HepG2 (cell line): ENCODE results near the gene PACS1. TPM values are rescaled to one million over a fixed set of nuclear protein-coding genes. Genes with fewer than 3 reads are reported as not detected.
A peak's percentile ranks its signal among the peaks of the same experiment; 100 is the strongest.

Source experiments
- ATAC-seq: fragments of 200-7000 bp; cut with Tn5 transposase; 3 replicates; pipeline ENCODE4 v1.9.1; 2020; ENCODE audit warnings: mild to moderate bottlenecking, moderate library complexity
- BruUV-seq: library from RNA; stranded (reverse); fragments of 400-500 nt; replicated peaks from 2 replicates; lab custom pipeline; 2021; lab: Mats Ljungman, UMichigan
- CTCF ChIA-PET: fragments of 300-600 bp; formaldehyde crosslinking; extraction: SDS; loops from one replicate; lab custom pipeline; 2021; ENCODE audit warnings: low total read pairs, inconsistent platforms, low intra/inter-chr PET ratio; lab: Yijun Ruan, JAX
- POLR2A ChIA-PET: fragments of 350-600 bp; sonication (Branson Sonifier 250); formaldehyde crosslinking; loops from one replicate; lab custom pipeline; 2020; ENCODE audit warnings: antibody characterized with exemption, inconsistent platforms; lab: Yijun Ruan, JAX
- DNase-seq: peaks from one replicate; pipeline ENCODE4 v3.0.0-alpha.2; 2015; ENCODE audit warnings: low spot score
- FAIRE-seq: peaks from 3 replicates; lab custom pipeline; 2011; peaks lifted over from hg19 to GRCh38; lab: Jason Lieb, UNC
- H2AFZ ChIP-seq: one replicate; pipeline ENCODE4 v1.6.1; 2011; ENCODE audit warnings: low read length, inconsistent platforms
- H3K27ac ChIP-seq: fragments of 300-600 bp; 3 replicates; pipeline ENCODE4 v1.8.0; 2011; ENCODE audit warnings: mixed run types, mild to moderate bottlenecking, mixed read lengths, low read length, inconsistent platforms; ENCODE audit not compliant: insufficient read depth; ENCODE audit errors: extremely low read length
- H3K27me3 ChIP-seq, 2 experiments: fragments of 200-600 bp in 1 of 2; 2 replicates in 1 of 2; 3 replicates in 1 of 2; pipeline versions ENCODE4 v1.6.0 to v1.8.0; 2011; ENCODE audit warnings: low read length in 2 of 2, mild to moderate bottlenecking in 2 of 2, moderate library complexity in 2 of 2, inconsistent platforms in 1 of 2; ENCODE audit not compliant: insufficient read depth in 2 of 2, control insufficient read depth in 1 of 2
- H3K36me3 ChIP-seq, 2 experiments: fragments of 200-600 bp in 1 of 2; replicated peaks in 1 of 2; 2 replicates in 1 of 2; 3 replicates in 1 of 2; pipeline versions ENCODE4 v1.5.1 to v1.8.0; 2011; ENCODE audit warnings: low read length in 2 of 2, inconsistent platforms in 1 of 2; ENCODE audit not compliant: insufficient read depth in 2 of 2, control insufficient read depth in 1 of 2
- H3K4me1 ChIP-seq: 2 replicates; pipeline ENCODE4 v1.5.1; 2012; ENCODE audit warnings: low read length, inconsistent platforms; ENCODE audit not compliant: insufficient read depth
- H3K4me2 ChIP-seq: 2 replicates; pipeline ENCODE4 v1.6.0; 2011; ENCODE audit warnings: low read depth, low read length, inconsistent platforms
- H3K4me3 ChIP-seq, 3 experiments: fragments of 200-600 bp in 1 of 3; sonication (generic), shearing (Covaris generic) in 1 of 3; replicated peaks in 1 of 3; 2 replicates each; pipeline ENCODE4 v1.5.1; 2011 to 2016; ENCODE audit warnings: low read length in 3 of 3, inconsistent platforms in 2 of 3, low read depth in 2 of 3, mild to moderate bottlenecking in 2 of 3, control low read depth in 1 of 3, mixed read lengths in 1 of 3; ENCODE audit not compliant: insufficient read depth in 1 of 3
- H3K79me2 ChIP-seq: one replicate; pipeline ENCODE4 v1.6.1; 2011; ENCODE audit warnings: low read length, inconsistent platforms; ENCODE audit not compliant: insufficient read depth
- H3K9ac ChIP-seq: 2 replicates; pipeline ENCODE4 v1.6.0; 2011; ENCODE audit warnings: mild to moderate bottlenecking, low read depth, low read length, inconsistent platforms; ENCODE audit not compliant: insufficient read depth
- H3K9me3 ChIP-seq: 2 replicates; pipeline ENCODE4 v1.5.1; 2012; ENCODE audit warnings: mild to moderate bottlenecking, low read length
- H4K20me1 ChIP-seq: 2 replicates; pipeline ENCODE4 v1.6.0; 2011; ENCODE audit warnings: inconsistent platforms, mild to moderate bottlenecking, low read length, moderate library complexity; ENCODE audit not compliant: insufficient read depth
- ADNP ChIP-seq: sonication (generic); formaldehyde crosslinking; IDR thresholded peaks from 2 replicates; pipeline ENCODE4 v1.4.0; 2020; ENCODE audit warnings: missing genetic modification reagents
- CHD4 ChIP-seq: fragments of 200-600 bp; sonication (generic); IDR thresholded peaks from 2 replicates; pipeline ENCODE4 v1.7.0; 2017; ENCODE audit warnings: mild to moderate bottlenecking, low read length, borderline replicate concordance
- KDM1A ChIP-seq: IDR thresholded peaks from 2 replicates; pipeline ENCODE4 v1.6.1; 2016; ENCODE audit warnings: missing compliant biosample characterization
- KDM2A ChIP-seq: sonication (generic); formaldehyde crosslinking; IDR thresholded peaks from 2 replicates; pipeline ENCODE4 v1.4.0; 2020; ENCODE audit warnings: low read depth, missing genetic modification reagents, borderline replicate concordance
- SMYD3 ChIP-seq: sonication (generic); formaldehyde crosslinking; IDR thresholded peaks from 2 replicates; pipeline ENCODE4 v1.8.1; 2023; ENCODE audit warnings: mild to moderate bottlenecking, missing genetic modification reagents
- ZBTB7A ChIP-seq: sonication (generic); formaldehyde crosslinking; IDR thresholded peaks from 2 replicates; pipeline ENCODE4 v1.8.0; 2022; ENCODE audit warnings: mild to moderate bottlenecking, missing genetic modification reagents
- ZMYM3 ChIP-seq: sonication (generic); formaldehyde crosslinking; IDR thresholded peaks from 2 replicates; pipeline ENCODE4 v1.5.1; 2020; ENCODE audit warnings: mild to moderate bottlenecking, missing genetic modification reagents
- ZNF557 ChIP-seq: sonication (generic); formaldehyde crosslinking; IDR thresholded peaks from 2 replicates; pipeline ENCODE4 v1.4.0; 2020; ENCODE audit warnings: missing genetic modification reagents
- ZNF629 ChIP-seq: sonication (generic); formaldehyde crosslinking; conservative IDR thresholded peaks from 2 replicates; pipeline ENCODE4 v1.5.0; 2020; ENCODE audit warnings: missing genetic modification reagents
- ZNF724P ChIP-seq: sonication (generic); formaldehyde crosslinking; IDR thresholded peaks from 2 replicates; pipeline ENCODE4 v1.8.0; 2022; ENCODE audit warnings: missing genetic modification reagents, borderline replicate concordance
- ZSCAN12 ChIP-seq: sonication (generic); formaldehyde crosslinking; IDR thresholded peaks from 2 replicates; pipeline ENCODE4 v1.9.0; 2021; ENCODE audit warnings: mild to moderate bottlenecking, missing genetic modification reagents
- WGBS: methylation state at CpG from one replicate; pipeline ENCODE4 v1.1.6; 2017; ENCODE audit warnings: low lambda C conversion rate; 5-methylcytosine and 5-hydroxymethylcytosine counted together
- in situ Hi-C: cut with HindIII; loops from 2 replicates; pipeline ENCODE4 v1.10.0; 2017; ENCODE audit warnings: low pct_unique_long_range_greater_than_20kb; ENCODE audit not compliant: extremely low pct_ligation_motif_present
- intact Hi-C: fragments of 100-400 bp; cut with micrococcal nuclease; formaldehyde crosslinking; loops from one replicate; pipeline ENCODE4 v1.10.0; 2022; ENCODE audit not compliant: unreplicated experiment
- polyA plus RNA-seq, 8 experiments: library from polyadenylated mRNA; depleted of rRNA in 3 of 8; stranded (reverse) in 7 of 8; unstranded in 1 of 8; fragments of >200 nt; fragmentation: Illumina TruSeq in 4 of 8; extraction: Trizol in 4 of 8; gene quantifications; 2 replicates each; pipeline versions ENCODE4 v1.2.1 to v1.2.3, GENCODE V29; 2011 to 2016; ENCODE audit warnings: low read depth in 4 of 8, missing spikeins in 1 of 8, mixed read lengths in 1 of 8; ENCODE audit not compliant: insufficient read depth in 1 of 8
- total RNA-seq, 5 experiments: library from RNA; depleted of rRNA; stranded (reverse); fragments of >200 nt; fragmentation: Illumina TruSeq; extraction: Trizol; gene quantifications; 2 replicates each; pipeline ENCODE4 v1.2.3, GENCODE V29; 2016; ENCODE audit warnings: low read depth in 1 of 5
- TF ChIP-seq, protein P1 (sequence below): sonication (generic); formaldehyde crosslinking; IDR thresholded peaks from 2 replicates; pipeline ENCODE4 v1.4.0; 2020; ENCODE audit warnings: missing genetic modification reagents
- TF ChIP-seq, protein P2 (sequence below): sonication (generic); formaldehyde crosslinking; IDR thresholded peaks from 2 replicates; pipeline ENCODE4 v1.4.0; 2020; ENCODE audit warnings: mild to moderate bottlenecking, low read depth, missing genetic modification reagents

Gene PACS1
- total and polyA plus RNA-seq, 2 of the 13 experiments (the other 11 are each of a cell fraction or from before 2014, with no cell fraction given): 7.6 to 8.6 TPM

DNA sequence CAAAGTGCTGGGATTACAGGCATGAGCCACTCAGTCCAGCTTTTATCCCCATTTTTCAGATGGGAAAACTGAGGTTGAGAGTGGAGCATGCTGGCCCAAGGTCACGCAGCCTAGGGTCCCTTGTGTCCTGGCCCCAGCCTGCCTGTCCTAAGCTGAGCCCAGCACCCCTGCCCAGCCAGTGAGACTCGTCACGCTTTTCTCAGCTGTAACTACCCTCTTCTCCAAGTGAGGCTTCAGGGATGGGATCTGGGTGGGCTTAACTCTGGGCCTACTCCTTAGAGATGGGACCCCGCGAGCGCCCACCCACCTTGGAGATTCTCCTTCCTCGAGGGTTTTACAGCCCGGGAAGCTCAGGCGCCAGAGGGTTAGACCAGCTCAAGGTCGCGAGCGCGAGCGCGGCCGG lies 221.2 kb downstream of the PACS1 start:
- Histone ChIP-seq H2AFZ (no peak overlapping the region), H3K9ac (no peak overlapping the region), H3K36me3 (peaks cover 0 to 9% of the 10 kb centered on the region in 2 experiments; a peak in 2 of 5 replicates), H3K4me1 (peaks cover 54% of the 10 kb centered on the region), H3K27ac (no peak overlapping the region), H3K9me3 (no peaks in the 10 kb centered on the region), H3K27me3 (peaks cover 3 to 27% of the 10 kb centered on the region in 2 experiments; a peak in 4 of 5 replicates), H4K20me1 (no peaks in the 10 kb centered on the region), H3K4me2 (peak overlapping the region; percentile 74), H3K4me3 (peak overlapping the region; percentile 37 to 70 (median 56); a peak in 5 of 6 replicates), H3K79me2 (peaks cover 22% of the 10 kb centered on the region)
- in situ Hi-C loops (loop anchor here (5.0 kb wide), 1 partner anchor 36 kb away; no protein-coding TSS in a partner anchor), intact Hi-C loops (no loop called here)
- POLR2A ChIA-PET: interaction anchor here (1.1 to 1.4 kb wide), 2 partner anchors 21 to 60 kb away, joined by 3 to 21 read pairs; no protein-coding TSS in a partner anchor
- CTCF ChIA-PET: no interaction called here
- TF ChIP-seq ADNP (CRISPR knock-in tag) (peak; percentile 58; the same call in 1 of the 2 replicates), ZBTB7A (CRISPR knock-in tag) (0 out of 2 replicates have a peak, but pooled peaks have one; percentile 31), ZNF724P (CRISPR knock-in tag) (no peak), KDM2A (CRISPR knock-in tag) (peak; percentile 19; the same call in 1 of the 2 replicates), ZMYM3 (peak; percentile 84), CHD4 (peak; percentile 61; the same call in 1 of the 2 replicates), ZNF629 (peak; percentile 96), SMYD3 (no peak), ZSCAN12 (CRISPR knock-in tag) (no peak), KDM1A (peak; percentile 65; the same call in 1 of the 2 replicates), ZNF557 (CRISPR knock-in tag) (no peak)
- TF ChIP-seq, protein P1, sequence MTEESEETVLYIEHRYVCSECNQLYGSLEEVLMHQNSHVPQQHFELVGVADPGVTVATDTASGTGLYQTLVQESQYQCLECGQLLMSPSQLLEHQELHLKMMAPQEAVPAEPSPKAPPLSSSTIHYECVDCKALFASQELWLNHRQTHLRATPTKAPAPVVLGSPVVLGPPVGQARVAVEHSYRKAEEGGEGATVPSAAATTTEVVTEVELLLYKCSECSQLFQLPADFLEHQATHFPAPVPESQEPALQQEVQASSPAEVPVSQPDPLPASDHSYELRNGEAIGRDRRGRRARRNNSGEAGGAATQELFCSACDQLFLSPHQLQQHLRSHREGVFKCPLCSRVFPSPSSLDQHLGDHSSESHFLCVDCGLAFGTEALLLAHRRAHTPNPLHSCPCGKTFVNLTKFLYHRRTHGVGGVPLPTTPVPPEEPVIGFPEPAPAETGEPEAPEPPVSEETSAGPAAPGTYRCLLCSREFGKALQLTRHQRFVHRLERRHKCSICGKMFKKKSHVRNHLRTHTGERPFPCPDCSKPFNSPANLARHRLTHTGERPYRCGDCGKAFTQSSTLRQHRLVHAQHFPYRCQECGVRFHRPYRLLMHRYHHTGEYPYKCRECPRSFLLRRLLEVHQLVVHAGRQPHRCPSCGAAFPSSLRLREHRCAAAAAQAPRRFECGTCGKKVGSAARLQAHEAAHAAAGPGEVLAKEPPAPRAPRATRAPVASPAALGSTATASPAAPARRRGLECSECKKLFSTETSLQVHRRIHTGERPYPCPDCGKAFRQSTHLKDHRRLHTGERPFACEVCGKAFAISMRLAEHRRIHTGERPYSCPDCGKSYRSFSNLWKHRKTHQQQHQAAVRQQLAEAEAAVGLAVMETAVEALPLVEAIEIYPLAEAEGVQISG (CRISPR knock-in tag): no peak
- TF ChIP-seq, protein P2, sequence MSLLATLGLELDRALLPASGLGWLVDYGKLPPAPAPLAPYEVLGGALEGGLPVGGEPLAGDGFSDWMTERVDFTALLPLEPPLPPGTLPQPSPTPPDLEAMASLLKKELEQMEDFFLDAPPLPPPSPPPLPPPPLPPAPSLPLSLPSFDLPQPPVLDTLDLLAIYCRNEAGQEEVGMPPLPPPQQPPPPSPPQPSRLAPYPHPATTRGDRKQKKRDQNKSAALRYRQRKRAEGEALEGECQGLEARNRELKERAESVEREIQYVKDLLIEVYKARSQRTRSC (CRISPR knock-in tag): no peak
- BruUV-seq: no TSS peak
- ATAC-seq (no peak), FAIRE-seq (no peak), DNase-seq (no peak)
- WGBS: 33% methylated on average over 6 of the region's 16 CpGs
